Peyer's patch (tissue), 4 donors: ENCODE data around the gene CDH4. TPM values are rescaled to one million over a fixed set of nuclear protein-coding genes. Genes with fewer than 3 reads are reported as not detected.

Experiments used
- DNase-seq, 3 donors: peaks; one replicate each; pipeline ENCODE4 v3.0.0-alpha.2; 2017 to 2019
- H3K27ac ChIP-seq, 4 donors: fragments of 200-600 bp; sonication (generic); one replicate each; pipeline ENCODE4 v1.5.1; 2016 to 2019
- H3K27me3 ChIP-seq, 2 donors: fragments of 200-600 bp; sonication (generic); one replicate each; pipeline ENCODE4 v1.5.1; 2019
- H3K36me3 ChIP-seq, 3 donors: fragments of 200-600 bp; sonication (generic); one replicate each; pipeline ENCODE4 v1.5.1; 2016 to 2019
- H3K4me1 ChIP-seq, 4 donors: fragments of 200-600 bp; sonication (generic); one replicate each; pipeline ENCODE4 v1.5.1; 2016 to 2019
- H3K4me3 ChIP-seq, 4 donors: fragments of 200-600 bp; sonication (generic); 1 replicate in 3 of 4; 2 replicates in 1 of 4; pipeline ENCODE4 v1.5.1; 2016 to 2019; ENCODE audit warnings: mild to moderate bottlenecking in 1 of 4
- H3K9me3 ChIP-seq, 4 donors: fragments of 200-600 bp; sonication (generic); one replicate each; pipeline ENCODE4 v1.5.1; 2016 to 2019; ENCODE audit warnings: mild to moderate bottlenecking in 1 of 4
- CTCF ChIP-seq, 6 experiments: fragments of 450-650 bp in 4 of 6; fragments of 200-600 bp in 2 of 6; sonication (generic) in 1 of 6; IDR thresholded peaks; one replicate each; pipeline ENCODE4 v1.5.1; 2017 to 2019; ENCODE audit warnings: antibody characterized with exemption in 6 of 6, mild to moderate bottlenecking in 3 of 6, moderate library complexity in 1 of 6
- POLR2A ChIP-seq, 2 donors: fragments of 450-650 bp; IDR thresholded peaks; one replicate each; pipeline ENCODE4 v1.5.1; 2017; ENCODE audit warnings: antibody characterized with exemption in 2 of 2, mild to moderate bottlenecking in 2 of 2, moderate library complexity in 2 of 2
- total RNA-seq, 4 donors: library from RNA; depleted of rRNA; stranded (reverse); fragments of >200 nt; gene quantifications; one replicate each; pipeline ENCODE4 v1.1.0, GENCODE V29; 2016

Gene CDH4
- total RNA-seq, 4 donors from 2014 or later, result 0.27 TPM; not detected in 3

- no peak for DNase-seq
- no peaks in the 10 kb centered on the region for H3K9me3 ChIP-seq
- H3K4me3 ChIP-seq, result no peak overlapping the region
- H3K27me3 ChIP-seq, result no peaks in the 10 kb centered on the region
- no peaks in the 10 kb centered on the region for H3K4me1 ChIP-seq
- no peak for TF ChIP-seq CTCF (IDR thresholded peaks at IDR 0.05)
- no peaks in the 10 kb centered on the region for H3K36me3 ChIP-seq
- H3K27ac ChIP-seq, result no peak overlapping the region
Measured at GRCh38 chr20:61732511-61733210, 480.6 kb downstream of the CDH4 start.

GRCh38 chr20:61733216-61733615, 481.2 kb downstream of the CDH4 start:
- Histone ChIP-seq H3K36me3 (no peaks in the 10 kb centered on the region), H3K4me1 (no peaks in the 10 kb centered on the region), H3K27ac (no peak overlapping the region), H3K4me3 (no peak overlapping the region), H3K9me3 (no peaks in the 10 kb centered on the region), H3K27me3 (no peaks in the 10 kb centered on the region)
- DNase-seq, result no peak
- TF ChIP-seq CTCF (IDR thresholded peaks at IDR 0.05), result no peak
- TF ChIP-seq POLR2A (IDR thresholded peaks at IDR 0.05), result no peak

- no peaks in the 10 kb centered on the region for H3K4me1 ChIP-seq
- no peak overlapping the region for H3K4me3 ChIP-seq
- no peak overlapping the region for H3K27ac ChIP-seq
- H3K9me3 ChIP-seq, result no peaks in the 10 kb centered on the region
- DNase-seq, result no peak
- TF ChIP-seq POLR2A (IDR thresholded peaks at IDR 0.05) (no peak), CTCF (IDR thresholded peaks at IDR 0.05) (no peak)
- H3K36me3 ChIP-seq, result no peaks in the 10 kb centered on the region
- H3K27me3 ChIP-seq, result no peaks in the 10 kb centered on the region
Measured at GRCh38 chr20:61733891-61734732, 482.1 kb downstream of the CDH4 start.

- Histone ChIP-seq H3K9me3 (no peaks in the 10 kb centered on the region), H3K4me1 (no peaks in the 10 kb centered on the region), H3K4me3 (no peak overlapping the region), H3K27me3 (no peaks in the 10 kb centered on the region), H3K27ac (no peak overlapping the region), H3K36me3 (no peaks in the 10 kb centered on the region)
- TF ChIP-seq POLR2A (IDR thresholded peaks at IDR 0.05) (no peak), CTCF (IDR thresholded peaks at IDR 0.05) (no peak)
- DNase-seq, result no peak
Measured at GRCh38 chr20:61734733-61735502, 482.9 kb downstream of the CDH4 start.

GRCh38 chr20:61735503-61735785, 483.4 kb downstream of the CDH4 start:
- DNase-seq, result no peak
- Histone ChIP-seq H3K9me3 (no peaks in the 10 kb centered on the region), H3K27ac (no peak overlapping the region), H3K4me1 (no peaks in the 10 kb centered on the region), H3K4me3 (no peak overlapping the region), H3K27me3 (no peaks in the 10 kb centered on the region), H3K36me3 (no peaks in the 10 kb centered on the region)
- TF ChIP-seq CTCF (IDR thresholded peaks at IDR 0.05) (no peak), POLR2A (IDR thresholded peaks at IDR 0.05) (no peak)
